GM13977 (cell line): ENCODE results near the gene YKT6.
"Not testable (repeated sequence)": the region's sequence is repeated elsewhere in the genome, so short reads cannot be mapped to it uniquely, and the experiment has no call there.

Experiments used
- DNase-seq: peaks from one replicate; pipeline ENCODE4 v3.0.0; 2012; ENCODE audit warnings: low spot score
- CTCF ChIP-seq: IDR thresholded peaks from 2 replicates; pipeline ENCODE4 v1.5.1; 2012; ENCODE audit warnings: mild to moderate bottlenecking, control low read depth; ENCODE audit not compliant: insufficient read depth; ENCODE audit errors: extremely low read depth, missing control alignments
- in situ Hi-C: fragments of 300-500 bp; cut with MboI; formaldehyde crosslinking; loops from one replicate; pipeline ENCODE4 v1.12.0; 2022; ENCODE audit warnings: low sequenced_read_pairs, low pct_unique_long_range_greater_than_20kb, mixed read lengths, inconsistent platforms; ENCODE audit not compliant: unreplicated experiment

The YKT6 gene

GRCh38 chr7:44197474-44197873 lies 3.3 kb upstream of the YKT6 start:
- TF ChIP-seq CTCF: no peak
- DNase-seq: no peak
- in situ Hi-C loops: loop anchor here (10.0 kb wide), 1 partner anchor 123 kb away; no protein-coding TSS in a partner anchor

GRCh38 chr7:44200163-44200562 lies 615 bp upstream of the YKT6 start:
- in situ Hi-C loops, DNase-seq: not testable (repeated sequence)

- TF ChIP-seq CTCF: no peak
- no peak for DNase-seq
- in situ Hi-C loops: no loop called here
Observed at GRCh38 chr7:44201813-44202212, 1.0 kb downstream of the YKT6 start.

GRCh38 chr7:44206008-44206407 lies 5.2 kb downstream of the YKT6 start:
- TF ChIP-seq CTCF: no peak
- no peak for DNase-seq
- in situ Hi-C loops: no loop called here

GRCh38 chr7:44208085-44208484 lies 7.3 kb downstream of the YKT6 start:
- TF ChIP-seq CTCF: no peak
- no peak for DNase-seq
- in situ Hi-C loops: no loop called here

- no peak for DNase-seq
- in situ Hi-C loops: no loop called here
- TF ChIP-seq CTCF: no peak
Observed at GRCh38 chr7:44210107-44210506, 9.3 kb downstream of the YKT6 start.

- TF ChIP-seq CTCF: no peak
- in situ Hi-C loops: no loop called here
- no peak for DNase-seq
Observed at GRCh38 chr7:44211126-44211675, 10.4 kb downstream of the YKT6 start.
